Stimulated activated CD8-positive, alpha-beta memory T cell treated with anti-CD3 and anti-CD28 coated beads, Interleukin-2, amount 100 ng/mL, for 48 hours (primary cell): ENCODE data around the gene FRMPD2.
"Not testable (repeated sequence)": the region's sequence is repeated elsewhere in the genome, so short reads cannot be mapped to it uniquely, and the experiment has no call there.

Experiments used
- DNase-seq, 2 donors: peaks; one replicate each; pipeline ENCODE4 v3.0.0-alpha.2; 2020; ENCODE audit warnings: low read depth in 2 of 2

The FRMPD2 gene

DNA sequence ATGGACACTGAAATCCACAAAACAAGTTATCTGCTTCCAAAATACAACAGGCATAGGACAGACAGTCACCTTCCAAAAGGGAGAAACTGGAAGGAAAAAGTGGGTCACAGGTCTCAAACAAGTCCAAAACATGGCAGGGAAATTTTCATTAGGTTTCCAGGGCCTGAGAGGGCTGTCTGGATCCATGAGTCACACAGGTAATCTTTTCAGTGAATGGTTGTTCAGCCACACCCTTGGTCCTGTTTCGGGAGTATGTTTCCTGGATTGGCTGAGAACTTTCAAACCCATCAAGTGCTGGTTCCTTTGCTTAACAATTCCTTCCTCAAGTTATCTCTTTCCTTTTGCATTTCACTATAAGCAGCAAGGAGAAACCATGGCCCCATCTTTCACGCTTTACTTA is 145.5 kb downstream of the FRMPD2 start:
- DNase-seq, result not testable (repeated sequence)

DNA sequence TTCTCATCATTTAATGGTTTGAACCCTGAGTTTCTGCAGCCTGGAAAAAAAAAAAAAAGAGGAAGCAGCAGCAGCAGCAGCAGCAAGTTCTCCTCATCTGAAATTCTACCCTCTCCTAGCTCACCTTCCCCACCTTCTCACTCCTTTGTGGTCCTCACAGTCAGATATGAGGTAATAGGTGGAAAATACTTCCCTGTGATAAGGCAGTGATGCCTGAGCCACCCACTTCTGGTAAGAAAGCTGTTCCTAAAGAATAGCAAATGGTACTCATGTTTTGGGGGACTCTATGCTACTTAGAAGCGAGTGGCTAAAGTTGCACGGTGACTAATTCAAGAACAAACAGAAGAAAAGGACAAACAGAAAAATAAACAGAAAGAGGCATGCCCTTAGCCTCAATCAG is 148.2 kb downstream of the FRMPD2 start:
- not testable (repeated sequence) for DNase-seq

DNA sequence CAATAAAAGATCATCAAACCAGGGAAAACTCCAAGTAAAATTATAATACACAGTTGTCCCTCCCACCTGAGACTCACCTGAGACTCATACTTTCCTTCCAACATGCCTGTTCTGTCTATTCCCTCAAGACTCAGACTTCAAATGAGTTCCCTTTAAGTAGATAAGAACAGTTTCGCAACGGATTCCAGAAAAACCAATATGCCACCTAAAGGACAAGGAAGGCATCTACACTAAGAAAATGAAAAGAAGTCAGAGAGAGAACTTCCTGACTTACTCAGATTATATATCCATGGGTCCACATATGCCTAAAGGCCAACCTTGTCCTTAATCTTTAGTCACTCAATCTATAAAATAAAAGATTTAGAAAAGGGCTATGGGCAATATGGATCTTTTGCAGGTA is 148.9 kb downstream of the FRMPD2 start:
- not testable (repeated sequence) for DNase-seq

DNA sequence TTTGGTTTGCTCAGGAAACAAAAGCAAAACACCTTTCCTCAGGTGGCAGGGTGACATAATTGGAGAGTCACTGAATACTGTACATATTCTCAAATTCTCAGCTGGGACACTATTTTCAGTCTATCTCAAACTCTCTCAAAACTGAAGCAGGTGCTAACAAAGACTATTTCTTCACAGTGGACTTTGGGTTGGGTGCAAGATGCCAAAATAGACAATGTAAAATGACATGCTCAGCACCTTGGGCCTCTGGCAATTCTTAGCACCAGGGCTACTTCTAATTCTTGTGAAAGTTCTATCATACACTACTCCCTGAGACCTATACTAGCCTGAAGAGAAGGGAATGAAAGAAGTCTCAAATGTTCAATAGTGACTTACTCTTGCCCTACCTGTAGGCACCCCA is 151.9 kb downstream of the FRMPD2 start:
- DNase-seq, result not testable (repeated sequence)

DNA sequence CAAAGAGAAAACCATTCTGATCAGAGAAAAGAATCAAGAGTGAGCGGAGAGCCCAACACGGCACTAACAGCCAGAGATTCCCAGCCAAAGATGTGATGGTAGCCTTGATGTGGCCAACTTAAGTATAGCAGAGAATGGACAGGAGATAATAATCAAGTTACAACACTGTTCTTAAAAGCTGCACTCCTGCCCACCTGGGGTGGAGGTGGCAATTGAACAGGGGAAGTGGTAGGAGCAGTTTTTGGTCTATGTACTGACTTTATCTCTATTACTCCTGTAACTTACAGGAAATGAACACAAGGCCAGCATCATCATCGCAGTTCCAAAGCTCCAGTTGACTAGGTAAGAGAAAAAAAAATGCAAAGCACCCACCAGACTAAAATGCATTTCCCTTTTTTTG is 164.2 kb downstream of the FRMPD2 start:
- not testable (repeated sequence) for DNase-seq
